Astrocyte of the hippocampus (primary cell): Measurements from ENCODE around the gene SLC5A10.
A peak's percentile ranks its signal among the peaks of the same experiment; 100 is the strongest.
"Not testable (repeated sequence)": the region's sequence is repeated elsewhere in the genome, so short reads cannot be mapped to it uniquely, and the experiment has no call there.

Experiments
- DNase-seq: peaks from one replicate; pipeline ENCODE4 v3.0.0; 2011; ENCODE audit warnings: low read depth, low spot score

Gene SLC5A10

GRCh38 chr17:18947866-18948265 lies 4.1 kb upstream of the SLC5A10 start:
- DNase-seq = no peak

GRCh38 chr17:18948476-18949006 lies 3.4 kb upstream of the SLC5A10 start:
- no peak for DNase-seq

GRCh38 chr17:18949566-18949965 lies 2.4 kb upstream of the SLC5A10 start:
- no peak for DNase-seq

- no peak for DNase-seq
Observed at GRCh38 chr17:18950346-18950745, 1.6 kb upstream of the SLC5A10 start.

GRCh38 chr17:18950944-18951905 lies 740 bp upstream of the SLC5A10 start:
- DNase-seq = no peak

GRCh38 chr17:18953231-18953728 lies 1.3 kb downstream of the SLC5A10 start:
- no peak for DNase-seq

GRCh38 chr17:18954321-18954720 lies 2.4 kb downstream of the SLC5A10 start:
- DNase-seq = no peak

- DNase-seq = no peak
Observed at GRCh38 chr17:18955009-18955408, 3.0 kb downstream of the SLC5A10 start.

- DNase-seq = not testable (repeated sequence)
Observed at GRCh38 chr17:18956021-18956420, 4.1 kb downstream of the SLC5A10 start.

GRCh38 chr17:18956581-18956980 lies 4.6 kb downstream of the SLC5A10 start:
- DNase-seq = no peak

GRCh38 chr17:18957831-18958230 lies 5.9 kb downstream of the SLC5A10 start:
- no peak for DNase-seq

- no peak for DNase-seq
Observed at GRCh38 chr17:18958611-18959010, 6.6 kb downstream of the SLC5A10 start.

GRCh38 chr17:18959071-18959844 lies 7.3 kb downstream of the SLC5A10 start:
- peak; percentile 47 for DNase-seq

GRCh38 chr17:18959845-18960240 lies 7.9 kb downstream of the SLC5A10 start:
- DNase-seq = no peak

GRCh38 chr17:18960241-18960665 lies 8.3 kb downstream of the SLC5A10 start:
- no peak for DNase-seq

- DNase-seq = peak; percentile 85
Observed at GRCh38 chr17:18960803-18961511, 9.0 kb downstream of the SLC5A10 start.

- DNase-seq = peak; percentile 50
Observed at GRCh38 chr17:18961634-18962493, 9.9 kb downstream of the SLC5A10 start.

GRCh38 chr17:18962494-18962815 lies 10.5 kb downstream of the SLC5A10 start:
- no peak for DNase-seq

GRCh38 chr17:18963126-18964017 lies 11.4 kb downstream of the SLC5A10 start:
- no peak for DNase-seq

GRCh38 chr17:18964018-18964351 lies 12.0 kb downstream of the SLC5A10 start:
- no peak for DNase-seq
